HG02973 (cell line): ENCODE data around the gene ULBP3.
"Not testable (repeated sequence)": the region's sequence is repeated elsewhere in the genome, so short reads cannot be mapped to it uniquely, and the experiment has no call there.

ENCODE experiments used
- ATAC-seq: cut with Tn5 transposase; IDR thresholded peaks from one replicate; pipeline ENCODE4 v1.9.1; 2021; ENCODE audit warnings: moderate library complexity; ENCODE audit not compliant: unreplicated experiment

The ULBP3 gene

GRCh38 chr6:150043501-150044412 is 25.2 kb downstream of the ULBP3 start:
- ATAC-seq: no peak

- no peak for ATAC-seq
Observed at GRCh38 chr6:150043096-150043495, 25.8 kb downstream of the ULBP3 start.

- no peak for ATAC-seq
Observed at GRCh38 chr6:150038202-150039062, 30.5 kb downstream of the ULBP3 start.

GRCh38 chr6:150037526-150038201 is 31.3 kb downstream of the ULBP3 start:
- no peak for ATAC-seq

GRCh38 chr6:150036081-150036480 is 32.8 kb downstream of the ULBP3 start:
- ATAC-seq: no peak

GRCh38 chr6:150033207-150033771 is 35.6 kb downstream of the ULBP3 start:
- no peak for ATAC-seq

GRCh38 chr6:150032598-150032997 is 36.3 kb downstream of the ULBP3 start:
- ATAC-seq: no peak

GRCh38 chr6:150030611-150031010 is 38.3 kb downstream of the ULBP3 start:
- no peak for ATAC-seq

- ATAC-seq: no peak
Observed at GRCh38 chr6:150029749-150030148, 39.2 kb downstream of the ULBP3 start.

- ATAC-seq: no peak
Observed at GRCh38 chr6:150029276-150029675, 39.6 kb downstream of the ULBP3 start.

- no peak for ATAC-seq
Observed at GRCh38 chr6:150028799-150029198, 40.1 kb downstream of the ULBP3 start.

GRCh38 chr6:150027806-150028565 is 40.9 kb downstream of the ULBP3 start:
- no peak for ATAC-seq

- no peak for ATAC-seq
Observed at GRCh38 chr6:150026976-150027805, 41.7 kb downstream of the ULBP3 start.

- ATAC-seq: no peak
Observed at GRCh38 chr6:150025201-150025917, 43.6 kb downstream of the ULBP3 start, which contains the start of gene RAET1L. Gene RAET1L (minus strand): TSS chr6:150025532. CDS start chr6:150025471, 61 bp downstream.

GRCh38 chr6:150024646-150025155 is 44.2 kb downstream of the ULBP3 start:
- ATAC-seq: no peak

- not testable (repeated sequence) for ATAC-seq
Observed at GRCh38 chr6:150024021-150024420, 44.9 kb downstream of the ULBP3 start.

- ATAC-seq: not testable (repeated sequence)
Observed at GRCh38 chr6:150021870-150022269, 47.1 kb downstream of the ULBP3 start.

GRCh38 chr6:150018846-150019580 is 49.9 kb downstream of the ULBP3 start:
- no peak for ATAC-seq
